CD4-positive, alpha-beta T cell treated with Interleukin-2 at 100 ng/mL for 4 hours (primary cell): ENCODE data around the gene CCL28.

Experiments
- DNase-seq: peaks from one replicate; pipeline ENCODE4 v3.0.0-alpha.2; 2020; ENCODE audit warnings: low spot score

The CCL28 gene

GRCh38 chr5:43357067-43357466 lies 55.1 kb downstream of the CCL28 start:
- DNase-seq = no peak

- DNase-seq = no peak
These were observed 57.4 kb downstream of the CCL28 start for GRCh38 chr5:43354774-43355173.

GRCh38 chr5:43353668-43354067 lies 58.5 kb downstream of the CCL28 start:
- DNase-seq = no peak

GRCh38 chr5:43352915-43353314 lies 59.3 kb downstream of the CCL28 start:
- DNase-seq = no peak

- DNase-seq = no peak
These were observed 60.1 kb downstream of the CCL28 start for GRCh38 chr5:43352131-43352530.

GRCh38 chr5:43348861-43349363 lies 63.3 kb downstream of the CCL28 start:
- no peak for DNase-seq

- no peak for DNase-seq
These were observed 64.0 kb downstream of the CCL28 start for GRCh38 chr5:43348207-43348606.

GRCh38 chr5:43338862-43339261 lies 73.3 kb downstream of the CCL28 start:
- no peak for DNase-seq

GRCh38 chr5:43336159-43336558 lies 76.0 kb downstream of the CCL28 start:
- no peak for DNase-seq

- DNase-seq = no peak
These were observed 76.5 kb downstream of the CCL28 start for GRCh38 chr5:43335681-43336080.

- DNase-seq = no peak
These were observed 79.8 kb downstream of the CCL28 start for GRCh38 chr5:43332401-43332800.
